Ascending aorta (tissue), 2 donors: ENCODE measurements around the gene HIPK2. TPM values are rescaled to one million over a fixed set of nuclear protein-coding genes. Genes with fewer than 3 reads are reported as not detected.

ENCODE experiments used
- DNase-seq, 2 donors: peaks; one replicate each; pipeline ENCODE4 v3.0.0-alpha.2; 2019; ENCODE audit warnings: low spot score in 2 of 2
- H3K27ac ChIP-seq, 2 donors: fragments of 200-600 bp; sonication (generic); one replicate each; pipeline ENCODE4 v1.5.1; 2016 to 2017; ENCODE audit warnings: mild to moderate bottlenecking in 1 of 2
- H3K27me3 ChIP-seq: fragments of 200-600 bp; sonication (generic); one replicate; pipeline ENCODE4 v1.5.1; 2017
- H3K36me3 ChIP-seq, 2 donors: fragments of 200-600 bp; sonication (generic); one replicate each; pipeline ENCODE4 v1.5.1; 2016
- H3K4me1 ChIP-seq, 2 donors: fragments of 200-600 bp; sonication (generic); one replicate each; pipeline ENCODE4 v1.5.1; 2016 to 2017; ENCODE audit warnings: mild to moderate bottlenecking in 1 of 2
- H3K4me3 ChIP-seq, 2 donors: fragments of 200-600 bp; sonication (generic); one replicate each; pipeline ENCODE4 v1.5.1; 2016 to 2017; ENCODE audit warnings: mild to moderate bottlenecking in 1 of 2
- H3K9me3 ChIP-seq, 2 donors: fragments of 200-600 bp; sonication (generic); one replicate each; pipeline ENCODE4 v1.5.1; 2016
- CTCF ChIP-seq, 3 experiments: fragments of 200-600 bp in 2 of 3; fragments of 450-650 bp in 1 of 3; sonication (generic) in 2 of 3; IDR thresholded peaks; one replicate each; pipeline ENCODE4 v1.5.1; 2016 to 2019; ENCODE audit warnings: antibody characterized with exemption in 3 of 3, mild to moderate bottlenecking in 1 of 3, moderate library complexity in 1 of 3
- intact Hi-C: fragments of 100-400 bp; cut with DNase I; formaldehyde crosslinking; loops from one replicate; pipeline ENCODE4 v1.15.1; 2023
- total RNA-seq: library from RNA; depleted of rRNA; stranded (reverse); fragments of >200 nt; gene quantifications from one replicate; pipeline ENCODE4 v1.1.0, GENCODE V29; 2016

Gene HIPK2
- total RNA-seq, 1 donor from 2014 or later = 53.9 TPM

GRCh38 chr7:139718141-139718540 lies 59.7 kb downstream of the HIPK2 start:
- Histone ChIP-seq H3K27me3 (no peaks in the 10 kb centered on the region), H3K4me3 (no peak overlapping the region), H3K9me3 (no peaks in the 10 kb centered on the region), H3K27ac (no peak overlapping the region), H3K4me1 (peaks cover 0 to 13% of the 10 kb centered on the region in 2 donors), H3K36me3 (peaks cover 35 to 37% of the 10 kb centered on the region in 2 donors)
- peak in 1 of 2 donors; percentile 24 for DNase-seq
- intact Hi-C loops = no loop called here
- TF ChIP-seq CTCF (IDR thresholded peaks at IDR 0.05) = no peak

GRCh38 chr7:139716156-139716942 lies 61.4 kb downstream of the HIPK2 start:
- TF ChIP-seq CTCF (IDR thresholded peaks at IDR 0.05) = no peak
- intact Hi-C loops = no loop called here
- peaks cover 41 to 46% of the 10 kb centered on the region in 2 donors for H3K36me3 ChIP-seq

GRCh38 chr7:139715194-139715815 lies 62.5 kb downstream of the HIPK2 start:
- no peaks in the 10 kb centered on the region for H3K9me3 ChIP-seq
- no peak for TF ChIP-seq CTCF (IDR thresholded peaks at IDR 0.05)
- H3K27me3 ChIP-seq = no peaks in the 10 kb centered on the region
- DNase-seq = peak in 1 of 2 donors; percentile 53
- H3K27ac ChIP-seq = no peak overlapping the region
- H3K4me1 ChIP-seq = no peaks in the 10 kb centered on the region
- intact Hi-C loops = no loop called here
- peaks cover 41 to 46% of the 10 kb centered on the region in 2 donors for H3K36me3 ChIP-seq
- no peak overlapping the region for H3K4me3 ChIP-seq

More at GRCh38 chr7:139716156-139716942, 61.4 kb downstream of the HIPK2 start:
- DNase-seq = peak in 1 of 2 donors; percentile 56
- Histone ChIP-seq H3K9me3 (no peaks in the 10 kb centered on the region), H3K4me1 (peaks cover 0 to 4% of the 10 kb centered on the region in 2 donors), H3K27ac (no peak overlapping the region), H3K27me3 (no peaks in the 10 kb centered on the region), H3K4me3 (no peak overlapping the region)

GRCh38 chr7:139714163-139714901 lies 63.5 kb downstream of the HIPK2 start:
- Histone ChIP-seq H3K36me3 (peaks cover 41 to 46% of the 10 kb centered on the region in 2 donors), H3K9me3 (no peaks in the 10 kb centered on the region), H3K27me3 (no peaks in the 10 kb centered on the region), H3K4me1 (no peaks in the 10 kb centered on the region), H3K4me3 (no peak overlapping the region), H3K27ac (no peak overlapping the region)
- intact Hi-C loops = no loop called here
- peak in 1 of 2 donors; percentile 57 for DNase-seq
- TF ChIP-seq CTCF (IDR thresholded peaks at IDR 0.05) = no peak

GRCh38 chr7:139713526-139714162 lies 64.2 kb downstream of the HIPK2 start:
- no peaks in the 10 kb centered on the region for H3K9me3 ChIP-seq
- no peaks in the 10 kb centered on the region for H3K4me1 ChIP-seq
- peak in 1 of 2 donors; percentile 41 for DNase-seq
- intact Hi-C loops = no loop called here
- no peaks in the 10 kb centered on the region for H3K27me3 ChIP-seq
- H3K27ac ChIP-seq = no peak overlapping the region
- no peak for TF ChIP-seq CTCF (IDR thresholded peaks at IDR 0.05)
- H3K4me3 ChIP-seq = no peak overlapping the region
- peaks cover 41 to 47% of the 10 kb centered on the region in 2 donors for H3K36me3 ChIP-seq
